Stimulated activated naive B cell treated with anti-CD40 and anti-IgM and Interleukin-4, amounts not matched to agents 10 μg/mL and 1 μg/mL and 100 μg/mL, for 72 hours (primary cell): ENCODE results near the gene LRP5.
A peak's percentile ranks its signal among the peaks of the same experiment; 100 is the strongest.
"Not testable (repeated sequence)": the region's sequence is repeated elsewhere in the genome, so short reads cannot be mapped to it uniquely, and the experiment has no call there.

Source experiments
- ATAC-seq, 2 donors: fragments of 150-1000 bp; cut with Tn5 transposase; replicated peaks; 2 replicates each; pipeline ENCODE4 v1.10.0; 2021; ENCODE audit warnings: moderate library complexity in 1 of 2
- DNase-seq: peaks from one replicate; pipeline ENCODE4 v3.0.0; 2021
- H3K27ac Mint-ChIP-seq: one replicate; pipeline ENCODE4 v1.8.0; 2022; ENCODE audit warnings: mild to moderate bottlenecking, mixed read lengths
- H3K27me3 Mint-ChIP-seq, 2 donors: one replicate each; pipeline ENCODE4 v1.8.0; 2022; ENCODE audit warnings: mixed read lengths in 2 of 2
- H3K36me3 Mint-ChIP-seq, 2 donors: one replicate each; pipeline ENCODE4 v1.8.0; 2022; ENCODE audit warnings: mixed read lengths in 2 of 2, mild to moderate bottlenecking in 1 of 2
- H3K4me1 Mint-ChIP-seq, 2 donors: one replicate each; pipeline ENCODE4 v1.8.0; 2022; ENCODE audit warnings: mixed read lengths in 2 of 2, mild to moderate bottlenecking in 1 of 2
- H3K4me3 Mint-ChIP-seq, 2 donors: one replicate each; pipeline ENCODE4 v1.8.0; 2022; ENCODE audit warnings: mild to moderate bottlenecking in 2 of 2, mixed read lengths in 2 of 2, moderate library complexity in 1 of 2
- H3K9me3 Mint-ChIP-seq, 2 donors: one replicate each; pipeline ENCODE4 v1.8.0; 2022; ENCODE audit warnings: mixed read lengths in 2 of 2, mild to moderate bottlenecking in 1 of 2

Gene LRP5

DNA sequence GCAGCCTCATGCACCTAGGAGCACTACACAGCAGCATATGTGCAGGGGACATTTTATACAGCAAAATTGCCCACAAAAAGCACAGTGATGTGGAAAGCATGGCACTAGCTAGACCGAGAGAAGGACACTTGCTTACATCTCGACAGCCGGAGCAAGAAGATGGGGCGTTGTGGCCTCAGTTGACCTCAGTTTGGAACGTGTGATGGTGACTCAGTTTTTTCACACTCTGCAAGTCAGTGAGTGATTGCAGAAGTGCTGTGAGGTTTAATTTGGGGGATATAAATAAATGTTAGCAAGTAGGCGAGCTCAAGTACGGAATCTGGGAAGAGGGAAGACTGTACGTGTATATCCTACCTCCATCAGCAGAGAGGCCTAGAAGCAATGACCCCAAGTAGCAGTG is 23.3 kb downstream of the LRP5 start:
- no peak overlapping the region for H3K4me3 Mint-ChIP-seq
- H3K27ac Mint-ChIP-seq = no peak overlapping the region
- no peak for ATAC-seq
- no peaks in the 10 kb centered on the region for H3K9me3 Mint-ChIP-seq
- H3K36me3 Mint-ChIP-seq = no peaks in the 10 kb centered on the region
- DNase-seq = no peak
- peaks cover 18 to 24% of the 10 kb centered on the region in 2 donors for H3K4me1 Mint-ChIP-seq
- H3K27me3 Mint-ChIP-seq = no peaks in the 10 kb centered on the region

DNA sequence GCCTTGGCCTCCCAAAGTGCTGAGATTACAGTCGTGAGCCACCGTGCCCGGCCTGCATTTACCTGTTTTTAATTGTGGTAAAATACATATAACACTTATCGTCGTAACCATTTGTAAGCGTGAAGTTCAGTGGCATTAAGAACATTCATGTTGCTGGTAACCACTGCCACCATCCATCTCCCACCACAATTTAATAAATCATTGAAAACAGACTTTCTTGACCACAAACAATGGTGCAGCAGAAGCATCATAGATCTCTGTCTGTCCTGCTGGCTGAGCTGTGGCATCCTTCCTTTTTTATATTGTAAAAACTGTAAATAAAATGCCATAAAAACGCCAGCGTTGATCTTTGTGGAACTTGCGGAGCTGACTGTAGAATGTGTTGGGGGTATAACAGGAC is 24.3 kb downstream of the LRP5 start:
- H3K4me1 Mint-ChIP-seq = peaks cover 12 to 16% of the 10 kb centered on the region in 2 donors
- no peak for ATAC-seq

GRCh38 chr11:68337399-68337835 is 25.0 kb downstream of the LRP5 start:
- Mint-ChIP-seq H3K27me3 (no peaks in the 10 kb centered on the region), H3K9me3 (no peaks in the 10 kb centered on the region), H3K27ac (peak overlapping the region; percentile 44), H3K36me3 (no peaks in the 10 kb centered on the region), H3K4me1 (peaks cover 14% of the 10 kb centered on the region in 2 donors), H3K4me3 (no peak overlapping the region)
- ATAC-seq (peak in 1 of 2 donors; percentile 31), DNase-seq (no peak)

More for the DNA sequence above, 24.3 kb downstream of the LRP5 start:
- H3K4me3 Mint-ChIP-seq = no peak overlapping the region
- no peak overlapping the region for H3K27ac Mint-ChIP-seq
- H3K36me3 Mint-ChIP-seq = no peaks in the 10 kb centered on the region
- H3K27me3 Mint-ChIP-seq = no peaks in the 10 kb centered on the region
- no peaks in the 10 kb centered on the region for H3K9me3 Mint-ChIP-seq
- DNase-seq = no peak

GRCh38 chr11:68338051-68338780 is 25.8 kb downstream of the LRP5 start:
- DNase-seq (no peak), ATAC-seq (no peak)
- Mint-ChIP-seq H3K4me1 (peaks cover 14% of the 10 kb centered on the region in 2 donors), H3K9me3 (no peaks in the 10 kb centered on the region), H3K36me3 (no peaks in the 10 kb centered on the region), H3K27me3 (no peaks in the 10 kb centered on the region), H3K27ac (peak overlapping the region; percentile 27), H3K4me3 (no peak overlapping the region)

- H3K4me3 Mint-ChIP-seq = no peak overlapping the region
These were observed 27.8 kb downstream of the LRP5 start for GRCh38 chr11:68340003-68340767.

DNA sequence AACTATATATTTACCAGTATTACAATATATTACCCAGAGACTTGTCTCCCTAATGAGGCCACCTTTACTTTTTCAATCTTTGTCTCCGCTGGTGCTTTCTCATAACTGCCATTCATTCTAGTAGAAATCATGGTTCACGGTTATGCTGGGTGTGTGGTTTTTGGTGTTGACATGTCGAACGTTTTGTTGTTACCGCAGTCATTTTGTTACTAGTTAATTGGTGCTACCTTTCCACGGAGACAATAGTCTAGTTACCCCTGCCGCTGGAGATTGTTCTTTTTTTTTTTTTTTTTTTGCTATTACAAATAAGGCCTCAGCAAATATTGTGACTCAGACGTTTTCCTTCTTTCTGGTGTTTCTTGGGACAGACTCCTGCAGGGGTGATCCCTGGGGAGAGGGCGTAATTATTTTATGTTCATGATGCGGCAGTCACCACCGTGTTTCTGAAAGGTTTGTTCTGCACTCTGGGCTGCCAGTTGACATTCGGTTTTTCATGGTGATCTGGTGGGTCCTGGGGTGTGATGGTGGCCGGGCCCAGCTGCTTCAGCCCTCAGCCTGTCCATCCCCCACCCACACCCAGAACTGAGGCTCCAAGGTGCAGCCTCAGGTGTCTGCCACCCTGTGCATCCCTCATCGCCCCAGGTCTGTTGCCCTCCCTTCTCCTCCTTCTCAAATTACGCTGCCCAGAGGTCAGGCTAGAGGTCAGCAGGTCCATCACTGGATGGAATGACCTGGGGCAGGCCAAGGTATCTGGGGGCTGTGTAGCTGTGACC is 28.6 kb downstream of the LRP5 start:
- no peaks in the 10 kb centered on the region for H3K27me3 Mint-ChIP-seq
- DNase-seq (no peak), ATAC-seq (no peak)
- peaks cover under 1 to 2% of the 10 kb centered on the region in 2 donors for H3K36me3 Mint-ChIP-seq
- H3K4me3 Mint-ChIP-seq = no peak overlapping the region
- H3K27ac Mint-ChIP-seq = no peak overlapping the region
- peaks cover 0 to under 1% of the 10 kb centered on the region in 2 donors for H3K9me3 Mint-ChIP-seq
- peaks cover 16 to 19% of the 10 kb centered on the region in 2 donors for H3K4me1 Mint-ChIP-seq

More at GRCh38 chr11:68340003-68340767, 27.8 kb downstream of the LRP5 start:
- no peak for DNase-seq
- Mint-ChIP-seq H3K27me3 (no peaks in the 10 kb centered on the region), H3K4me1 (peaks cover 16 to 18% of the 10 kb centered on the region in 2 donors), H3K36me3 (no peaks in the 10 kb centered on the region), H3K27ac (no peak overlapping the region), H3K9me3 (no peaks in the 10 kb centered on the region)
- ATAC-seq = peak; percentile 38 to 51

- ATAC-seq = no peak
- Mint-ChIP-seq H3K9me3 (peaks cover 0 to 3% of the 10 kb centered on the region in 2 donors), H3K27me3 (no peaks in the 10 kb centered on the region), H3K27ac (peak overlapping the region; percentile 22), H3K36me3 (peaks cover 2 to 4% of the 10 kb centered on the region in 2 donors), H3K4me1 (peaks cover 21 to 26% of the 10 kb centered on the region in 2 donors), H3K4me3 (no peak overlapping the region)
- no peak for DNase-seq
These were observed 29.4 kb downstream of the LRP5 start for GRCh38 chr11:68341557-68342458.

DNA sequence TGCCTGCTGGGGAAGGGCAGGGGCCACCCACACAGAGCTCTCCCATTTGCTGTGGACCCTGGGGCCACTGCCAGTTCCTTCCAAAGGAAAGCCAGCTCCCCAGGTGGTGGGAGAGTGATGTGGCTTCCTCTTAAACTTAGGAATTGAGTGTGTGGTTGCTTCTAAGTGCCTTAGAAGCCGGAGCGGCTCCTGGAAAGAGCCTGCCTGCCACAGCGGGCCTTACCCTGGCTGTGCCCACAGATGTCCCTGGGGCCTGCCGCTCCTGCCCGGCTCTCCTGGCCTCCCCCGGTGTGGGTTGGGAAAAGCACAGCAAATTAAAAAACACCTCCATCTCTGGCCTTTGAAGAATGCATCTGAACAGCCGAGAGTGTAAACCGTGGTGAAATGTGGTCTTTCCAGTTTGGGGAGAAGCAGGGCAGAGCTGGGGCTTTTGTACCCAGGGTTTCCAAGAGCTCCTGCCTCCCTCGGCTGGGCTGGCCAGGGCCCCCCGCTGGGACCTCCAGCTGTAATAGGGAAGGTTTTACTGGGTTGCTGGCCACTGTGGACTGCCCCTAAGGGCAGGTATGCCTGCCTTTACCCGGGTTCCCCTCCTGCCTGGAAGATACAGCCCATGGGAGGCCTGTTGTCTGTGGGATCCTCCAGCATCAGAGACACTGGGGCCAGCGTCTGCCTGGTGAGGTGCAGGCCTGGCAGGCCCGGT is 30.2 kb downstream of the LRP5 start:
- Mint-ChIP-seq H3K27ac (no peak overlapping the region), H3K4me1 (peaks cover 21 to 25% of the 10 kb centered on the region in 2 donors), H3K36me3 (peaks cover 2 to 4% of the 10 kb centered on the region in 2 donors), H3K4me3 (no peak overlapping the region), H3K9me3 (peaks cover 0 to 3% of the 10 kb centered on the region in 2 donors), H3K27me3 (no peaks in the 10 kb centered on the region)
- ATAC-seq (no peak), DNase-seq (no peak)

DNA sequence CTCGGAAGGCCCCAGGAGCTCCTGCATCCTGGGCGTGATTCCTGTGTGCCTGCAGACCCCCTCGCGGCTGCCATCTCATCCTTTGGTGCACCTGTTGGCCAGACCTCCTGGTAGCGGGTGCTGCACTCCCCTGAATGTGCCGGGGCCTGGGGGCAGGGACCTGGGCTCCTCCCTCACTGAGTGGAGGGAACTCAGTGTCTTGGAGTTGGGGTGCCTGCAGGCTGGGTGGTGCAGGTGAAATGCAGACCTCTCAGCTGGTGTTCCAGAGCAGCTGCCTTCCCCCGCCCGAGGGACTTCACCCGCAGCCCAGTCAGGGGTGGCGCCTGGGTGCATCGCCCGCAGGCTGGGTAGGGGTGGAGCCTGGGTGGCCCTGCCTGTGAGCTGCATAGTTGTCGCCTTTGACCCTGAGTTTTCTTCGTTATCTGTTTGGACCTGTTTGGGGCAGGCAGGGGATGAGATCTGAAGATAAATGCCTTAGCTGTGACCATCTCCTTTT is 31.4 kb downstream of the LRP5 start:
- Mint-ChIP-seq H3K4me3 (no peak overlapping the region), H3K27ac (no peak overlapping the region), H3K27me3 (no peaks in the 10 kb centered on the region), H3K9me3 (peaks cover 0 to 3% of the 10 kb centered on the region in 2 donors), H3K36me3 (peaks cover 2 to 4% of the 10 kb centered on the region in 2 donors), H3K4me1 (peaks cover 17 to 20% of the 10 kb centered on the region in 2 donors)
- DNase-seq = no peak
- ATAC-seq = peak; percentile 52 to 76

DNA sequence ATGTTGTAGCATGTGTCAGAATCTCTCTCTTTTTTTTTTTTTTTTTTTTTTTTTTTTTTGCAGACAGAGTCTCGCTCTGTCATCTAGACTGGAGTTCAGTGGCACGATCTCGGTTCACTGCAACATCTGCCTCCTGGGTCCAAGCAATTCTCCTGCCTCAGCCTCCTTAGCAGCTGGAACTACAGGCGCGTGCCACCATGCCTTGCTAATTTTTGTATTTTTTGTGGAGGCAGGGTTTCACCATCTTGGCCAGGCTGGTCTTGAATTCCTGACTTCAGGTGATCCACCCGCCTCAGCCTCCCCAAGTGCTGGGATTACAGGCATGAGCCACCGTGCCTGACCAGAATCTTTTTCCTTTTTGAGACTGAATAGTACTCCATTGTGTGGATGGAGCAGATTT is 32.4 kb downstream of the LRP5 start:
- peaks cover 17 to 20% of the 10 kb centered on the region in 2 donors for H3K4me1 Mint-ChIP-seq
- H3K4me3 Mint-ChIP-seq, DNase-seq, ATAC-seq, H3K27ac Mint-ChIP-seq, H3K9me3 Mint-ChIP-seq, H3K36me3 Mint-ChIP-seq, H3K27me3 Mint-ChIP-seq: not testable (repeated sequence)

DNA sequence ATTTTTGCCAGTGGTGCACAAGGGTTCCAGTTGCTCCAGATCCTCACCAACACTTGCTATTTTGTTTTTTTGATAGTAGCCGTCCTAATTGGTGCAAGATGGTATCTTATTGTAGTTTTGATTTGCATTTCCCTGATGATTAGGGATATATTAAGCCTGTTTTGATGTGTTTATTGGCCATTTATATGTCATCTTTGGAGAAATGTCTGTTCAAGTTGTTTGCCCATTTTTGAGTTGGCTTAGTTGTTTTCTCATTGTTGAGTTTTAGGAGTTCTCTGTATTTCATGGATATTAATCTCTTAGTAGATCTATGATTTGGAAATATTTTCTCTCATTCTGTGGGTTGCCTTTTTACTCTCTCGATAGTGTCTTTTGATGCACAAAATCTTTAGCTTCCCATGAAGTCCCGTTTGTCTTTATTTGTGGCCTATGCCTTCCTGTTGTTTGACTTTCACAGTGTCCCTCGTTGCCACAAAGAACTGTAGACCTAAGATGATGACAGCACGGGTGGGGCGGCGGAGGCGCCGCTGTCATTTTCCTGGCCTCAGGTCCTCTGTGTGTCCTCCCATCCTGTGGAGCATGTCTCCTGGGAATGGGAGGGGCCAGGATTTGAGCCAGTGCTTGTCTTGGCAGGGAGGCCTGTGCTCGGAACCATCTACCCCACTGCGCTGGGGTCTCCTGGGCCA is 33.5 kb downstream of the LRP5 start:
- no peak overlapping the region for H3K27ac Mint-ChIP-seq
- DNase-seq = no peak
- no peak for ATAC-seq
- H3K4me3 Mint-ChIP-seq = no peak overlapping the region
- no peaks in the 10 kb centered on the region for H3K27me3 Mint-ChIP-seq
- peaks cover 2 to 4% of the 10 kb centered on the region in 2 donors for H3K36me3 Mint-ChIP-seq
- peaks cover 17 to 20% of the 10 kb centered on the region in 2 donors for H3K4me1 Mint-ChIP-seq
- peaks cover 0 to 3% of the 10 kb centered on the region in 2 donors for H3K9me3 Mint-ChIP-seq

- peak overlapping the region in 1 of 2 donors; percentile 12 for H3K4me3 Mint-ChIP-seq
- ATAC-seq (peak in 1 of 2 donors; percentile 20), DNase-seq (no peak)
- peaks cover 2 to 4% of the 10 kb centered on the region in 2 donors for H3K36me3 Mint-ChIP-seq
- H3K4me1 Mint-ChIP-seq = peaks cover 17 to 20% of the 10 kb centered on the region in 2 donors
- peaks cover 0 to 3% of the 10 kb centered on the region in 2 donors for H3K9me3 Mint-ChIP-seq
- no peaks in the 10 kb centered on the region for H3K27me3 Mint-ChIP-seq
- H3K27ac Mint-ChIP-seq = no peak overlapping the region
These were observed 34.0 kb downstream of the LRP5 start for GRCh38 chr11:68346462-68346790.
